ENCODE results near the gene DYNC2H1. TPM values are rescaled to one million over a fixed set of nuclear protein-coding genes. Genes with fewer than 3 reads are reported as not detected.

The DYNC2H1 gene
- total RNA-seq, 1 experiment from 2014 or later, result 28.9 TPM

GRCh38 chr11:103183981-103184611 is 74.9 kb downstream of the DYNC2H1 start:
- DNase-seq (no peak), ATAC-seq (no peak)
- no TSS peak for BruUV-seq (replicated peaks)
- POLR2A ChIA-PET (ENCODE audit: unreplicated experiment), result no interaction called here
- no peak overlapping the region for H3K4me3 ChIP-seq (ENCODE audit: low read length)
- H3K9me2 ChIP-seq (replicated peaks; ENCODE audit: low read length), result no peaks in the 10 kb centered on the region
- no peaks in the 10 kb centered on the region for H3K27me3 ChIP-seq (ENCODE audit: low read length)
- H3K79me2 ChIP-seq (ENCODE audit: low read length), result no peaks in the 10 kb centered on the region
- H2AFZ ChIP-seq (ENCODE audit: low read length), result no peak overlapping the region
- CTCF ChIA-PET, result no interaction called here
- intact Hi-C loops (cut with micrococcal nuclease), result no loop called here
- TF ChIP-seq EZH2phosphoT487 (IDR thresholded peaks at IDR 0.05; ENCODE audit: borderline replicate concordance, low read length) (no peak), EZH2 (IDR thresholded peaks at IDR 0.05; ENCODE audit: low read length, unreplicated experiment) (no peak), CTCF (conservative IDR thresholded peaks at IDR 0.05; ENCODE audit: low read depth, low read length) (no peak)
- H3K9ac ChIP-seq (ENCODE audit: low read length), result no peak overlapping the region
- H3F3A ChIP-seq (ENCODE audit: low read length, unreplicated experiment), result no peaks in the 10 kb centered on the region
- no peak overlapping the region for H3K4me2 ChIP-seq (ENCODE audit: low read length)
- H4K20me1 ChIP-seq (ENCODE audit: low read length), result no peaks in the 10 kb centered on the region
- H3K27ac ChIP-seq (ENCODE audit: low read length), result no peak overlapping the region
- H3K36me3 ChIP-seq (ENCODE audit: low read depth, low read length), result peaks cover 3% of the 10 kb centered on the region; the same call in 1 of the 2 replicates
- no peaks in the 10 kb centered on the region for H3K9me3 ChIP-seq (ENCODE audit: low read length)
- no peaks in the 10 kb centered on the region for H3K4me1 ChIP-seq (ENCODE audit: insufficient read depth, low read length)

GRCh38 chr11:103202048-103202651 is 92.9 kb downstream of the DYNC2H1 start:
- CTCF ChIA-PET, result interaction anchor here (0.6 to 0.7 kb wide), 2 partner anchors 89 to 490 kb away, joined by 4 to 9 read pairs; no protein-coding TSS in a partner anchor
- BruUV-seq (replicated peaks), result no TSS peak
- intact Hi-C loops (cut with micrococcal nuclease), result loop anchor here (1.0 to 5.0 kb wide), 2 partner anchors 115 to 399 kb away; no protein-coding TSS in a partner anchor
- no peak overlapping the region for H2AFZ ChIP-seq (ENCODE audit: low read length)
- H3F3A ChIP-seq (ENCODE audit: low read length, unreplicated experiment), result no peaks in the 10 kb centered on the region
- no peaks in the 10 kb centered on the region for H3K27me3 ChIP-seq (ENCODE audit: low read length)
- H3K4me1 ChIP-seq (ENCODE audit: insufficient read depth, low read length), result no peaks in the 10 kb centered on the region
- H4K20me1 ChIP-seq (ENCODE audit: low read length), result no peaks in the 10 kb centered on the region
- H3K36me3 ChIP-seq (ENCODE audit: low read depth, low read length), result peaks cover 6% of the 10 kb centered on the region; the same call in 1 of the 2 replicates
- no peaks in the 10 kb centered on the region for H3K9me3 ChIP-seq (ENCODE audit: low read length)
- ATAC-seq (peak; percentile 67), DNase-seq (peak; percentile 74)
- no peak overlapping the region for H3K4me2 ChIP-seq (ENCODE audit: low read length)
- H3K4me3 ChIP-seq (ENCODE audit: low read length), result no peak overlapping the region
- H3K9me2 ChIP-seq (replicated peaks; ENCODE audit: low read length), result no peaks in the 10 kb centered on the region
- TF ChIP-seq CTCF (conservative IDR thresholded peaks at IDR 0.05; ENCODE audit: low read depth, low read length), result peak; percentile 90
- TF ChIP-seq EZH2phosphoT487 (IDR thresholded peaks at IDR 0.05; ENCODE audit: borderline replicate concordance, low read length), result no peak
- POLR2A ChIA-PET (ENCODE audit: unreplicated experiment), result no interaction called here
- no peak overlapping the region for H3K27ac ChIP-seq (ENCODE audit: low read length)
- H3K79me2 ChIP-seq (ENCODE audit: low read length), result no peaks in the 10 kb centered on the region
- no peak overlapping the region for H3K9ac ChIP-seq (ENCODE audit: low read length)

- Histone ChIP-seq H3K9ac (ENCODE audit: low read length) (no peak overlapping the region), H3K79me2 (ENCODE audit: low read length) (no peaks in the 10 kb centered on the region), H3K4me1 (ENCODE audit: insufficient read depth, low read length) (peaks cover 2% of the 10 kb centered on the region), H3K9me3 (ENCODE audit: low read length) (no peaks in the 10 kb centered on the region), H3K27ac (ENCODE audit: low read length) (no peak overlapping the region), H2AFZ (ENCODE audit: low read length) (no peak overlapping the region), H3K27me3 (ENCODE audit: low read length) (no peaks in the 10 kb centered on the region), H4K20me1 (ENCODE audit: low read length) (no peaks in the 10 kb centered on the region), H3F3A (ENCODE audit: low read length, unreplicated experiment) (no peaks in the 10 kb centered on the region), H3K4me3 (ENCODE audit: low read length) (no peak overlapping the region), H3K36me3 (ENCODE audit: low read depth, low read length) (no peaks in the 10 kb centered on the region), H3K4me2 (ENCODE audit: low read length) (no peak overlapping the region), H3K9me2 (replicated peaks; ENCODE audit: low read length) (no peaks in the 10 kb centered on the region)
- POLR2A ChIA-PET (ENCODE audit: unreplicated experiment), result no interaction called here
- CTCF ChIA-PET, result no interaction called here
- DNase-seq (no peak), ATAC-seq (no peak)
- intact Hi-C loops (cut with micrococcal nuclease), result no loop called here
- TF ChIP-seq CTCF (conservative IDR thresholded peaks at IDR 0.05; ENCODE audit: low read depth, low read length) (no peak), EZH2 (IDR thresholded peaks at IDR 0.05; ENCODE audit: low read length, unreplicated experiment) (no peak), EZH2phosphoT487 (IDR thresholded peaks at IDR 0.05; ENCODE audit: borderline replicate concordance, low read length) (no peak)
- no TSS peak for BruUV-seq (replicated peaks)
These were observed 101.3 kb downstream of the DYNC2H1 start for GRCh38 chr11:103210543-103210942.

All from PC-3 (cell line).